OCI-LY1 (cell line): ENCODE results near the gene PRKCA.

Experiments
- H2AFZ ChIP-seq: fragments of 200-600 bp; sonication (generic), shearing (Covaris generic); 2 replicates; pipeline ENCODE4 v1.6.0; 2014; ENCODE audit warnings: antibody characterized with exemption, mild to moderate bottlenecking, low read length
- H3F3A ChIP-seq: fragments of 200-600 bp; sonication (generic), shearing (Covaris generic); 2 replicates; pipeline ENCODE4 v1.6.0; 2014; ENCODE audit warnings: mild to moderate bottlenecking, antibody characterized with exemption, low read length, moderate library complexity; ENCODE audit not compliant: insufficient read depth
- H3K27ac ChIP-seq: fragments of 200-600 bp; sonication (generic); 2 replicates; pipeline ENCODE4 v1.5.1; 2014; ENCODE audit warnings: low read length, mixed run types, mild to moderate bottlenecking, low read depth; ENCODE audit not compliant: poor library complexity, severe bottlenecking
- H3K27me3 ChIP-seq: fragments of 200-600 bp; sonication (generic); 2 replicates; pipeline ENCODE4 v1.6.0; 2014; ENCODE audit warnings: antibody characterized with exemption, mild to moderate bottlenecking, low read length, moderate library complexity; ENCODE audit not compliant: insufficient read depth
- H3K36me3 ChIP-seq: fragments of 200-600 bp; sonication (generic); 2 replicates; pipeline ENCODE4 v1.6.1; 2014; ENCODE audit warnings: mild to moderate bottlenecking, antibody characterized with exemption, low read length, moderate library complexity, mixed read lengths; ENCODE audit not compliant: insufficient read depth
- H3K4me1 ChIP-seq: fragments of 200-600 bp; sonication (generic); 2 replicates; pipeline ENCODE4 v1.5.1; 2014; ENCODE audit warnings: mild to moderate bottlenecking, low read length, moderate library complexity; ENCODE audit not compliant: insufficient read depth, severe bottlenecking
- H3K4me2 ChIP-seq: fragments of 200-600 bp; sonication (generic), shearing (Covaris generic); 2 replicates; pipeline ENCODE4 v1.6.1; 2014; ENCODE audit warnings: low read length
- H3K4me3 ChIP-seq: fragments of 200-600 bp; sonication (generic); 2 replicates; pipeline ENCODE4 v1.5.1; 2014; ENCODE audit warnings: low read length, low read depth, mild to moderate bottlenecking, mixed read lengths; ENCODE audit not compliant: poor library complexity, severe bottlenecking
- H3K79me2 ChIP-seq: fragments of 200-600 bp; shearing (Covaris generic); 2 replicates; pipeline ENCODE4 v1.6.1; 2016; ENCODE audit warnings: mixed run types, low read length, mixed read lengths; ENCODE audit not compliant: insufficient read depth
- H3K9ac ChIP-seq: fragments of 200-600 bp; sonication (generic), shearing (Covaris generic); 2 replicates; pipeline ENCODE4 v1.6.1; 2014; ENCODE audit warnings: mild to moderate bottlenecking, low read length, mixed read lengths
- H3K9me2 ChIP-seq: fragments of 200-600 bp; sonication (generic), shearing (Covaris generic); 2 replicates; pipeline ENCODE4 v1.6.1; 2014; ENCODE audit warnings: low read depth, mild to moderate bottlenecking, low read length, mixed read lengths
- H3K9me3 ChIP-seq: fragments of 200-600 bp; shearing (Covaris generic); 2 replicates; pipeline ENCODE4 v1.6.1; 2014; ENCODE audit warnings: low read length, mixed read lengths
- H4K20me1 ChIP-seq: fragments of 200-600 bp; sonication (generic), shearing (Covaris generic); 2 replicates; pipeline ENCODE4 v1.6.0; 2016; ENCODE audit warnings: mild to moderate bottlenecking, low read length; ENCODE audit not compliant: insufficient read depth
- CTCF ChIP-seq: fragments of 200-600 bp; sonication (generic), shearing (Covaris generic); IDR thresholded peaks from 2 replicates; pipeline ENCODE4 v1.5.1; 2017; ENCODE audit warnings: mild to moderate bottlenecking, antibody characterized with exemption, low read length, moderate library complexity, mixed read lengths
- EZH2 ChIP-seq: fragments of 200-600 bp; sonication (generic), shearing (Covaris generic); IDR thresholded peaks from 2 replicates; pipeline ENCODE4 v1.8.0; 2017; ENCODE audit warnings: borderline replicate concordance, mixed run types, mild to moderate bottlenecking, antibody characterized with exemption, low read length, moderate library complexity, mixed read lengths

PRKCA gene

DNA sequence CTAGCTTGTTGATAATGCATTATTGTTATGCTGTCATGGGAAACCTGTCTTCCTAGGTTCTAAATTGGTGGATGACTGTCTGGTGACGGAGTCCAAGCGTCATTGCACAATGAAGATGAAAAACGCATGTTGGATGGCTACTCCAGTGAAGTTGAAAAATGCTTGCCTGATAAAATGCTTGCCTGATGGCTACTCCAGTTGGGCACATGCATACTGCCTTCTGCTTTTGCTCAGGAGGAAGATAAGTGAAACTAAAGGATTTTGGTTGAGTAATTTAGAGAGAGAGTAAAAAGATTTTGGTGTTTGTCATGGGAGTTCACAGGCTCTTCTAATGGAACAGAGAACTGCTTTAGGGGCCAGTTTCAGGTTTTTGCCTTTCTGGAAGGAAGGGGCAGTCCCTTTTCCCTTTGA is 118.6 kb downstream of the PRKCA start:
- Histone ChIP-seq H3K79me2 (no peaks in the 10 kb centered on the region; the same call in 1 of the 2 replicates), H3K27ac (peak overlapping the region; percentile 34), H3K9ac (no peak overlapping the region), H3K4me2 (no peak overlapping the region), H4K20me1 (no peaks in the 10 kb centered on the region), H3K4me3 (no peak overlapping the region), H3K9me3 (no peaks in the 10 kb centered on the region), H3K9me2 (no peaks in the 10 kb centered on the region), H3K27me3 (no peaks in the 10 kb centered on the region), H3F3A (no peaks in the 10 kb centered on the region), H3K36me3 (no peaks in the 10 kb centered on the region), H2AFZ (no peak overlapping the region), H3K4me1 (peaks cover 46% of the 10 kb centered on the region)
- TF ChIP-seq CTCF (no peak), EZH2 (no peak)

GRCh38 chr17:66422186-66422585 is 119.8 kb downstream of the PRKCA start:
- no peaks in the 10 kb centered on the region for H3K36me3 ChIP-seq
- no peaks in the 10 kb centered on the region; the same call in 1 of the 2 replicates for H3K79me2 ChIP-seq
- H3K9me3 ChIP-seq = no peaks in the 10 kb centered on the region
- H3F3A ChIP-seq = no peaks in the 10 kb centered on the region
- TF ChIP-seq EZH2 (no peak), CTCF (no peak)
- H4K20me1 ChIP-seq = no peaks in the 10 kb centered on the region
- H3K4me2 ChIP-seq = no peak overlapping the region
- no peaks in the 10 kb centered on the region for H3K9me2 ChIP-seq
- H3K4me3 ChIP-seq = no peak overlapping the region
- no peak overlapping the region for H2AFZ ChIP-seq
- H3K27me3 ChIP-seq = no peaks in the 10 kb centered on the region
- peaks cover 42% of the 10 kb centered on the region for H3K4me1 ChIP-seq
- H3K27ac ChIP-seq = no peak overlapping the region
- no peak overlapping the region for H3K9ac ChIP-seq

DNA sequence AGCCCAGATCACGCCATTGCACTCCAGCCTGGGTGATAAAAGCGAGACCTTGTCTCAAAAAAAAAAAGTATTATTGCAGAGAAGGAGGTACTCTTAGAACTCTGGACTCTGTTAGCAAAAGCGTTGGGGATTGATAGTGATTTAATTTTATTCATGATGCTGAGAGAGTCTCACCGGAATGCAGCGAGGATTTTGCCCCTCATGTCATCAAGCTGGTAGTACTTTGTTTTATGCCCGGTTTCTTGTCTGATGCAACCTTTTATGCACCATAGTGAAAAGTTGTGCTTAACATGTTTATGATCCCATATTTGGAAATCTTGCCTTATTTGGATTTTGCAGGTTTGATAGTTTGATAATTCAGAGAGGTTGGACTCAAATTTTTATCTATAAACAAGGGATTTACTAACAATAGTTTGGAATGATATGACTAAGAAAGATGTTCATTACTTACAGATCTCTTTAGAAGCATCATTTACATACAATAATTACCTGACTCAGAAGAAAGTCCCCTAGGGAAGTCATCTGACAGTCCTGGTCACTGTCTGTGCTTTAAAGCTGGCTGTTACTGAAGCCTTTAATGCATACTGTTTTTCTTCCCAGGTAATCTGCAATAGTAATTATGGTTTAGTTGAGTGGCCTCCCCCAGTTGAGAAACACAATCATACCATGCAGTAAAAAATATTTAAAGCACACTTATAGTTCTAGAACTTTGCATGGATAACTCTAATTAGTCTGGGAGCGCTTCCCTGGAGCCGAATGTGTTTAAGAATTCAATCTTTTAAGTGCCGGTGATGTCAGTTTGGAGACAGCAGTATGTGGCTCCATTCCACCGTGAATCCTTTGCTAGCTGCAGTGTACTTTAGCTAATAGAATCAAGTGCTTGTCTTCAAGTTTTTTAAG is 120.9 kb downstream of the PRKCA start:
- Histone ChIP-seq H3K9ac (no peak overlapping the region), H3F3A (no peaks in the 10 kb centered on the region), H3K4me2 (no peak overlapping the region), H3K4me1 (peaks cover 42% of the 10 kb centered on the region), H3K4me3 (no peak overlapping the region), H3K27ac (no peak overlapping the region), H3K27me3 (no peaks in the 10 kb centered on the region), H2AFZ (no peak overlapping the region), H3K9me2 (no peaks in the 10 kb centered on the region), H3K9me3 (no peaks in the 10 kb centered on the region), H4K20me1 (no peaks in the 10 kb centered on the region), H3K79me2 (no peaks in the 10 kb centered on the region; the same call in 1 of the 2 replicates), H3K36me3 (no peaks in the 10 kb centered on the region)
- TF ChIP-seq EZH2 (no peak), CTCF (no peak)
